ENCODE results near the gene FHOD3.

- no peak for TF ChIP-seq YY1 (IDR thresholded peaks at IDR 0.05)
- no peak for TF ChIP-seq CTCF (IDR thresholded peaks at IDR 0.05; ENCODE audit: low read depth, low read length, missing input control)
- no peak for TF ChIP-seq NR2F2 (IDR thresholded peaks at IDR 0.05)
- TF ChIP-seq GABPA (IDR thresholded peaks at IDR 0.05 in 1 of 2, conservative IDR thresholded peaks at IDR 0.05 in 1 of 2) = no peak
- no peak for TF ChIP-seq REST (IDR thresholded peaks at IDR 0.05)
- TF ChIP-seq SP1 (IDR thresholded peaks at IDR 0.05) = no peak
- TF ChIP-seq TAF1 (conservative IDR thresholded peaks at IDR 0.05) = no peak
These were observed 368.4 kb downstream of the FHOD3 start for GRCh38 chr18:36665952-36666351.
